ENCODE results near the gene RMC1.
A peak's percentile ranks its signal among the peaks of the same experiment; 100 is the strongest.

DNA sequence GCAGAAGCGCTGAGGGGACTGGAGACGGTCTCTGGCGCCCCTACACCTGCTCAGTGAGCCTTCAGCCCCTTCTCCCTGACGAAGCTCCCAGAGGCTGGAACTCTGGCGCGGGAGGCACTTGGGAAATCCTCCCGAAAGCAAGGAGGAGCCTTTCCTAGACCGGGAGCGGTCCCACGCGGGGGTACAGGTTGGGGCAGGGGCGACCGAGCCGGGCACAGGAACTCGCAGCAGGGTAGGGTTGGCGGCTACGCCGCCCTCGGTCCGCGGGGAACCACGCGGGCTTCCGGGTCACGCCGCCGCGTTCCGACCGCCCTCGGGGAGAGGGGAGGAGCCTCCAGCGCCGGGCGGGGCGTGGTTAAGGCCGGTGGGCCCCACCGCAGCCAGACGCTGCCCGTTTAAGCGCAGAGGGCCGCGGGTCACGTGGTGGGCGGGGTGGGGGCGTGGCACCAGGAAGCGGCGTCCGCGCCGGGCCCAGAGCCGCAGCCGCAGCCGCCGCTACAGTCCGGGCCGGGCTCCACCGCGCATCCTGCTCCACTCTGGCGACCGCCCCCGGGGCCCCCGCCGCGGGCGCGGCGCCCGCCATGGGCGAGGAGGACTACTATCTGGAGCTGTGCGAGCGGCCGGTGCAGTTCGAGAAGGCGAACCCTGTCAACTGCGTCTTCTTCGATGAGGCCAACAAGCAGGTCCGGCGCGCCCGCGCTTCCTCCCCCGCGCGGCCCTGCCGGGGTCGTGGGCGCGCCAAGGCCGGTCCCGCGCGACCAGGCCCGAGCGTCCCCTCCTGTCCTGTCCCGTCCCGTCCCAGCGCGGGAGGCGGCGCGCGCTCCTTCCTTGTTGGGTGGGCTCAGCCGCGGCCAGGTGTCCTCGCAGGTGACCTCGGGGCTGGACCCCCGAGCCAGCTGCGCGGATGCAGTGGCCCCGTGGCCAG lies at the start of gene RMC1:
- TF ChIP-seq CTCF (IDR thresholded peaks at IDR 0.05) (peak in 1 of 3 donors; percentile 11), POLR2A (IDR thresholded peaks at IDR 0.05) (peak; percentile 82)

Measured in breast epithelium (tissue), 3 donors.